ENCODE data around the gene UBE2G1.

The UBE2G1 gene

DNA sequence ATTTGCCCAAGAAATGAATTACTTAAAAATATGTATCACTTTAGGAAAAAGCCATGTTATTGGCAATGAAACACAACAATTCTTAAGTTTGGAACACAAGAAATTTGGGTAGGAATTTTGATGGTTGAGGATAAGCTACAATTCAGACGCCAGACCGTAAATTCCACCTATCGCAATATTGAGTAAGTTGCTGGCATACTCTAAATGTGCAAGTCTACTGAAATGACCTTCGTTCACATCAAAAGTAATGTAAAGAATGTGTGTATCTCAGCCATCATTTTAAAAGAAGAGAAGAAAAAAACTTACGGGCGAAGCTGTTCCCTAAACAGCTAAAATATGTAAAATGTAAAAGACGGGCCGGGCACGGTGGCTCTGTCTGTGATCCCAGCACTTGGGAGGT, 33.4 kb downstream of the UBE2G1 start:
- FAIRE-seq = no peak

DNA sequence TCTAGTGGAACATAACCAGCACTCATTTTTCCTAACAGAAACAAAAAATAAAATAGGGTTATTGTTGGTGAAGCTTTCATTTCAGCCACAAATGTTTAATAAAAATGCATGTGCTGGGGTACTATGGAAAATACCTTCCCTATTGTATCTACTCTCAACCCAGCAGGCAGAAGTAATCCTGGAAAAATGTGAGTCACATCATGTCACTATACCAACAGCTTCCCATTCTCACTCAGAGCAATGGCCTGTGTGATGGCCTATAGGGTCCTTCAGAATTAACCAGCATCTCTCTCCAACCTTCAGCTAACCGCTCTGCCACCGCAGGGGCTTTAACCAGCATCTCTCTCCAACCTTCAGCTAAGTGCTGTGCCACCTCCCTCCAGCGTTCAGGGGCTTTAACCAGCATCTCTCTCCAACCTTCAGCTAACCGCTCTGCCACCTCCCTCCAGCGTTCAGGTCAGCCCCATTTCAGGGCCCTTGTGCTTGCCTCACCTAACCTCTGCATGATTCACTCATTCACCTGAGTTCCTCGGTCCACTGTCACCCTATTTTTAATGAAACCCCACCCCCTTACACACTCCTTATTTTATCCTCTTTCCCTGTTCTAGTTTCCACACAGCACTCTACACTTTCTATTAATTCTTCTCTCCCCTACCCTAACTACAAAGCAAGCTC, 34.0 kb downstream of the UBE2G1 start:
- no peak for FAIRE-seq

DNA sequence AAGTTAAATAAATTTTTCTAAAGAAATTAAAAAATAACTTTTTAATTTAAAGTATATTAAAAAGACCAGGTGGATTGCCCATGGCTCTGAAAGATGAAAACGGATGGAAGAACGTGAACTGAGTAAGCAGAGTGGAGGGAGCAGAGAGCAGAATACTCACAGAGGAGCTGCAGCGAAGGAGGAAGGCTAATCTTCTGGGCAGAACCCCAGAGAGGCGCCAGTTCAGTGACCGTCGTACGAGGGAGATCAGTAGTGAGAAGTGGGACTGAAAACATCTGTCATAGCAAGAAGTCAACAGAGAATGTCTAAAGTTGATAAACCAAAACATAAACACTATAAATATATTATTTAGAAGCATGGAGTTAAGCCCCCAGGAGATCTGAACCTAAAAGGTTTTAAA, 34.9 kb downstream of the UBE2G1 start:
- no peak for FAIRE-seq

DNA sequence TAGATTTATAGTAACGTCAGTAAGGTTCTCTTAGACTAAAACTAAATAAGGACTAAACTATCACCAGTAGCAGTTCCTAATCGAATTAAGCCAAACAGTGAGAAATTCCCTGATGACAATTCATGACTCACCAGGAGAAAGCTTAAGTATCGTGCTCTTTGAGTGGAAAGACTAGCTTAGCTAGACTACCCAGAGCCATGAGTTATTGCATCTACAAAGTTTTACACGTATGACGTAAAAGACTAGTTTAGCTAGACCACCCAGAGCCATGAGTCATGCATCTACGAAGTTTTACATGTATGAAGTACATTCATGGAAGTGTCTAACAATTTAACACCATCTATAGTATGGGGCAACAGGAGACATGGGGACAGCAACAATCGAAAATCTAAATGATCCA, 36.6 kb downstream of the UBE2G1 start:
- FAIRE-seq = no peak

DNA sequence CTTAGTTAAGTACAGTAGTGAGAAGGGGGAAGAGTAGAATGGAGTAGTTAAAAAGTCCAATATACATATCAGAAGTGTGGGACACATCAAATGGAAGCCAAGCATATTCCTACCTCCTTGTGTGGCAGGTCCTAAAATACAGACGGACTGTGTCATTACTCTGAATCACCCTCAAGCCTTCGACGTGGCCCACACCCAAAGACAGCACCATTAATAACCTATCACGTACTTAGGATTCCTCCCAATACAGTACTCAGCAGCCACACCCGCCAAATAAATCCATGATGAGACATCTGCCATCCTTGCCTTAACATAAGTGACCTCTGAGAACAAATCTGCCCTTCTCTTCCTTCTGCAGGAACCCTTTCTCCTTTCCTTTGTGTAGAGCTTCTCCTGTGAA, 38.9 kb downstream of the UBE2G1 start:
- FAIRE-seq = no peak

DNA sequence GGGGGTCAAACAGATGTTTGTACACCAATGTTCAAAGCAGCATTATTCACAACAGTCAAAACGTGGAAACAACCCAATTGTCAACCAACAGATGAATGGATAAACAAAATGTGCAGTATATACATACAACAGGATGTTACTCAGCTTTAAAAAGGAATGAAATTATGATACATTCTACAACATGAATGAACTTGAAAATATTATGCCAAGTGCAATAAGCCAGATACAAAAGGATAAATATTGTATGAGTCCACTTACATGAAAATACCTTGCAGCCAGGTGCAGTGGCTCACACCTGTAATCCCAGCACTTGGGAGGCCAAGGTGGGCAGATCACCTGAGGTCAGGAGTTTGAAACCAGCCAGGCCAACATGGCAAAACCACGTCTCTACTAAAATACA, 39.9 kb downstream of the UBE2G1 start:
- no peak for FAIRE-seq

DNA sequence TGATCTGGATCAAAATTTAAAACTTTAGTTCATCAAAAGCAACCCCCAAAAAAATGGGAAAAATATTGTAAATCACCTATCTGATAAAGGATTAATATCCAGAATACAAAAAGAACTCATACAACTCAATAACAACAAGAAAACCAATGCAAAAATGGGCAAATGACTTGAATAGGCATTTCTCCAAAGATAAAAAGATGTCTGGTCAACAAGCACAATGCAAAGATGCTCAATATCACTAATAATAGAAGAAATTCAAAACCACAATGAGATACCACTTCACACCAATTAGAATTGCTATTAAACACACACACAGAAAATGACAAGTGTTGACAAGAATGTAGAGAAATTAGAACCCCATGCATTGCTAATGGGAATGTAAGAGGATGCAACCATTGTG, 40.4 kb downstream of the UBE2G1 start:
- FAIRE-seq = no peak

DNA sequence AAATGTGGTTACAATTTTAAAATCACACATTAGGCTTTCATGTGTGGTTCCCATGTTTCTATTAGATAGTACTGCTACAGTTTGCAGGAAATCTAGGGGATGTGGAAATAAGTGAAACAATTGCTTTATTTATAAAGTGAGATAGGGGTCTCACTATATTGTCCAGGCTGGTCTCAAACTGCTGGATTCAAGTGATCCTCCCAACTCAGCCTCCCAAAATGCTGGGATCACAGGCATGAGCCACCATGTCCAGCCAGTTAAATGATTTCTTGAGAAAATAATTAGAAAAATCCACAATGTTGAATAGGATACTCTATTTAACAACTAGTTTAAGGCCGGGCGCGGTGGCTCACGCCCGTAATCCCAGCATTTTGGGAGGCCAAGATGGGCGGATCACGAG, 42.0 kb downstream of the UBE2G1 start:
- FAIRE-seq = no peak

DNA sequence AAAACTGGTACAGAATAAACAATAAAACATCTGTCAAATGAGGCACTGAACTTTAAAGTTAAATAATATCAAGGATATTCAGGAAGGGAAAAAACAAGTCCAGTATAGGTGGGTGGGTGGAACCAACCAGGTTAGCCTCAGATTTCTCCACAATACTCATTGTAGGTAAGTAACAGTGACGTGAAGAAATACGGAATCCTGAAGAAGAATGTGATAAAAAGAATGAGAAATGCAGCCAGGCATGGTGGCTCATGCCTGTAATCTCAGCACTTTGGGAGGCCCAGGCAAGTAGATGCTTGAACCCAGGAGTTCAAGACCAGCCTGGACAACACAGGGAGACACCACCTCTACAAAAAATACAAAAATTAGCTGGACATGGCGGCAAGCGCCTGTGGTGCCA, 47.3 kb downstream of the UBE2G1 start:
- no peak for FAIRE-seq

DNA sequence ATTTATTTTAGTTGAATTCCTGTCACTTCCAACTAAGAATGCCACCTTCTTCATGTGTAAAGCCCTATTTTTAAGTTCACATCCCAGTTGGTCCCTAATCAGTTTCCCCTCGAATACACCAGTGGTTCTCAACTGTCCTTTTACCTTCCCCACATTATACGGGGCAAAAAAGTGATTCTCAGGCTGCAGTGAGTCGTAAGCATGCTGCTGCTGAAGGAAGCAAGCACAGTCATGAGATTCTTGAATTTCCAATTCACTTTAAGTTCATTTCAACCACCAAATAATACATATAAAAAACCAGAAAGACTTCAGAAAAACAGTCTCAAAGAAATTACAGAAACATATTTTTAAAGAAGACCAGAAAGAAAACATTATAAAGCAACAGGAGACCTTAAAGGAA, 47.9 kb downstream of the UBE2G1 start:
- no peak for FAIRE-seq

DNA sequence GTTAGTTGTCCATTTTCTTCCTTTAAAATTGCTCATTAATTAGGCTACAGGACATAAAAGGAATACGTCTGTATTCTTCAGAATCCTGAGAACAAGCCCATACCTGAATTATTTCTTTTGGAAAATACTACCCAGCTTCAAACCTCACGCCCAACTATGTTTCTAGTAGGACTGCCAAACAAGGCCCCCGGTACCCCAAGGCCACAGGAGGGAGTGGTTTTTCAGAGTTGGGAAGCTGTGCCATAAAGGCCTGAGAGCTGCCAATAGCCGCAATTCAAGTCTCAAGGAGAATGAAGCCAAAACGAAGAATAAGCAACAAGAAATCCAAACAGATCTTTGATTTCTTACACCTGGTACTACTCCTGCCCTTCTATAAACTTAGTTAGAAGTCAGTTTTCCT, 48.3 kb downstream of the UBE2G1 start:
- FAIRE-seq = no peak

DNA sequence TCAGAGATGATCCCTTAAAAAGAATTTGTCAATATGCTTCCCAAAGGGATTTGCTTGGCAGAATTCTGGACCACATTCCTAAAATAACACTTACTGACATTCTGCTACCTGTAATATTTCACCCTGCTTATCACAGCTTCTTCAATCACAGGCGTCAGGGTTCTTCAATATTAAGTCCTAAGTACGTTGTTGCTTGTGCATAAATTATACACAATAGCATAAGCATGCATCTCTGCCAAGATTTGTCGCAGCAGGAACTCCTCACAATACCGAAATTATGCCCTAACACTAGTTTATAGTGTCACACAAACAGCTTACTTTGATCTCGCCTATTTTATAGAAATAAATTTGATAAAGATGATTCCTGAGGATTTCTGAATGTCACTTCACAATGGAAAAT, 48.9 kb downstream of the UBE2G1 start:
- FAIRE-seq = no peak

DNA sequence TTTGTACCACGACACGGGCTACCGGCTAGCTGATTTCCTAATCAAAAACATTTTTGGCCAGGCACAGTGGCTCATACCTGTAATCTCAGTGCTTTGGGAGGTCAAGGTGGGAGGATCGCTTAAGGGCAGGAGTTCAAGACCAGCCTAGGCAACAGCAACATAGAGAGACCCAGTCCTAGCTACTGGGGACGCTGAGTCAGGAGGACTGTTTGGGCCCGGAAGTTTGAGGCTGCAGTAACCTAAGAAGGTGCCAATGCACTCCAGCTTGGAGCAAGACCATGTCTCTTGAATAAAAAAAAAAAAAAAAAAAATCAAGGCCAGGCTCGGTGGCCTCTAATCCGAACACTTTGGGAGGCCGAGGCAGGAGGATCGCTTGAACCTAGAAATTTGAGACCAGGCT, 49.8 kb downstream of the UBE2G1 start:
- FAIRE-seq = no peak

DNA sequence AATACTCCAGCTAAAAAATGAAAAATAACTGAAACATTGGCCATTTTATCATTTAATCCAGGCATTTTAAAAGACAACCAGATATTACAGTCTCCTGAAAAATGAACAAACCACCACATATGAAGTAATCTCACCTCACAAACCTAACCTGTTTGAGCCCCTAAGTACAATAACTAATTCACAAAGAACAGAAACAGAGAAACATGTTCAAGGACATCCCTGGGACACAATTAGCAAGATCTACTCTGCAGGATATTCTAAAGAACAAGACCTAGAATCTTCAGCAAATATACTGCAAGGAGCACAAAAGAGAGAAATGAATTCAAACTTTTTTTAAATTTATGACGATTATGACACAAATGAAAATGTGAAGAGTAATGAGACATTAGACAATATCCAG, 51.9 kb downstream of the UBE2G1 start:
- no peak for FAIRE-seq

DNA sequence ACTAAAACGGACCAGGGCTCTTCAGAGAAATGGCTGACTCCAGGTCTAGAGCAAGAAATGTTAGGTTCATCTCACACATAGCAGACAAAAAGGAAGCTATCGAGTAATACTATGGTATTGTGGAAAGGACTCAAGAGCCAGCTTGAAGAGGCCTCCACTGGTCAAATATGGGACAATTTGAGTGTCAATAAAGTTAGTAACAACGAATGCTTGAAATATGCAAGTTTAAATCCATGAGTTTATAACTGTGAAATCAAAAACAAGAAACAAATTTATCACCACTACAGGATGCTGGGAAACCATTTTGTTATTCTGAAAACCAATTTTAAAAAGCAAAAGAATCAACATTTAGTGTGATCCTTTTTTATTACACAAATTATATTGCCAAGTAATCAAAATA, 52.3 kb downstream of the UBE2G1 start:
- FAIRE-seq = peak; percentile 37

DNA sequence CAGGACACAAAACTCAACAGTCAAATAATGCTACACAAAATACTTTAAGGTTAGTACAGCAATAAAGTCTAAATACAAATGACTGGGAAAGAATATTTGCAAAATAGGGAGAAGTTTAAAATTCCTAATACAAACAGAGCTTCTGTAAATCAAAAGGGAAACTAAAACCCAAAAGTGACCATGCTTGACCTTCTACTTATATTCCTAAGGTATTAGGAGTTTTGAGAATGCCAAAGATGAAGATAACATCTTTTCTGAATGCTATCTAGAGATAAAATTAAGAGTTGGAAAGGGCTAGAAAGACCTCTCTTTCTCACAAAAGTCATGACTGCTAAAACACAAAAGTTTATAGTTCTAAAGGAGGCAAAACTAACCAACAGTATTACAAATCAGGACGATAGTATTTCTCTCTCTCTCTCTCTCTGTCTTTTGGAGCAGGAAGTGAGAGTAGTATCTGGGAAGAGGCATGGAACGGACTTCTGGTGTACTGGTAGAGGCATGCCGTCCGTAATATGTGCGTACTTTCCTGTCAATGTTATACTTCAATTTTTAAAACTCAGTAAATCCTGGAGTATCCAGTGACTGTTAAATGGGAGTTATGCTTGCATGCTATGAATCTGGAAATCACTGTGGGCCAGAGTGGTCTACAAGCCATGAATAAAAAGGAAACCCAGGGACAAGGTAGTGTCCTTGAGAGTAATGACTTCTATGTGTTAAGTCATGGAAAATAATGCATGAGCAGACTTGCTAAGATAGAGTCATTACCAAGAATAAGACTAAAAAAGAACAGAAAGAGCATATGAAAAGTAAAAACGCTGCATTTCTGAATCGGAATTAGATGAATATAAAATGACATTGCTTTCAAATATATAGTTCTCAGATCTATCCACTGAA, 53.0 kb downstream of the UBE2G1 start:
- FAIRE-seq = peak; percentile 63

DNA sequence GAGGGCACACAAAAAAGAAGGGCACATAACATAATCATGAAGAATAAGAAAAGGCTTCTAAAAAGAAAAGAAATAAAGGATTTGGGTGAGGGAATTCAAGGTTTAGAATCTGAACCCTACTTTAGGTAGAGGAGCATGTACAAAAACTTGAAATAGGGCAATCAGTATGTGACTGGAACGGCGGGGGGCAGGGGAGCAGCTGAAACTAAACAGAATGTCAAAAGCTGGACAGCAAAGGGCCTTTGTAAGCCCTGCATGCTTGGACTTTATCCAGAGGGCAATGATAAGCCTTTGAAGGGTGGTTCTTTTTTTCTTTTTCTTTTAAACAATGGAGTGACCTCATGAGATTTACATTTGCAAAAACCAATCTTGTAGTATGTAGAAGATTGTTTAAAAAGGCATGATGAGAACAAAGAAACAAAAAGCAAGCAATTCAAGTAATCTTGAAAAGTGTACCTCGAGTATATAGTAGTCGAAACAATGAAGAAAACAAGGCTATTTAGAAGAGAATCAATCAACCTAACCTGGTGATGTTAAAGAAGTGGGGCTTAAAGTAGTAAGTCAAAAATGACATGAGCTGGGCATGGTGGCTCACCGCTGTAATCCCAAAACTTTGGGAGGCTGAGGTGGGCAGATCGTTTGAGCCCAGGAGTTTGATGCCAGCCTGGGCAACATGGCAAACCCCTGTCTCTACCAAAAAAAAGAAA, 56.0 kb downstream of the UBE2G1 start:
- no peak for FAIRE-seq

DNA sequence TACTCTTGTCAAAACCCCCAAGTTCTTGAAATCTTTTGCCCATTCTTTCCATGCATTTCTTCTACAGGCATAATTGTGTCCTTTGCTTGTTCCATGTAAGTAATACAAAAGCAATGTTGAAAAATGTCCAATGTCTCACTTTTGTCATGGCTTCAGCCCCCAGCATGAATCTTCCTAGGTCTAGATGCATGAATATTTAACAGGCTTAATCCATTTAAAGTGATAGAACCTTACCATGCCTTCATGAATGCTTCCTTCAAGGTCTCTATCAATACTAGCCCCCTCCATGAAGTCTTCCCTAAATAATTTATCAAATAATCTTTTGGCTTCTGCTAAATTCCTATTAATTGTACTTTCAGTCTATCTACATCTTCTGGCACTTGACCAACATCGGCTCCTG, 56.6 kb downstream of the UBE2G1 start:
- no peak for FAIRE-seq

DNA sequence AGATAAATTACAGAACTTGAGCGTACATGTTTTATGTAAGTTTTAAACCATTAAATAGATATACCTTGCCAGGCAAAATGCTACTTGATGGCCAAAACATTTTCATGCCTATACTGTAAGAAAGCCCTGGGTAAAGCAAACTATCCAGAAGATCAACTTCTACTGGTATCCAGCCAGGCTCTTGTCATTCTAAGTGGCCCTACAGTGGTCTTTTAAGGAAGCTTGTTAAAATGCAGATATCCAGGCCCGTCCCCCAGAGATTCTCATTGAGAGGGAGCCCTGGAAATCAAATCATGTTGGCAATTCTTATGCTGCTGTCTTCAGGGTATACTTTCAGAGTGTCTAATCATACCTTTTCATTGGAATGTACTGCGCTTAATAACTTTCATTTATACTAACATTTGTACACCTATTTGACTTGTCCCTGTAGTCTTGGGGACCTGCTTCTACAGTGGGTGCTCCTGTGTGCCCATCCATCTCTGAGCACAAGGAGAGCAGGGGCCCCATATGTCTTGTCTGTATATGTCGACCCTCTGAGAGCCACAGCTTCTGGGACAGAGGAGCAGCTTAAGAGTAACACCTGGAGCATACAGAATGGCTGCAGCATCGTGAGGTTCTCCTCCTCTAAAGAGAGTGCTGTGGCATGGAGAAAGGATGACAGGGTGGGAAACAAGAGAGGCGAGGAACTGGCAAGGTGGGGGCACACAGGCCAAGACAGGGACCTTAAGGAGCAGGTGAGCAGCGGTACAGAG, 59.1 kb downstream of the UBE2G1 start:
- FAIRE-seq = no peak

DNA sequence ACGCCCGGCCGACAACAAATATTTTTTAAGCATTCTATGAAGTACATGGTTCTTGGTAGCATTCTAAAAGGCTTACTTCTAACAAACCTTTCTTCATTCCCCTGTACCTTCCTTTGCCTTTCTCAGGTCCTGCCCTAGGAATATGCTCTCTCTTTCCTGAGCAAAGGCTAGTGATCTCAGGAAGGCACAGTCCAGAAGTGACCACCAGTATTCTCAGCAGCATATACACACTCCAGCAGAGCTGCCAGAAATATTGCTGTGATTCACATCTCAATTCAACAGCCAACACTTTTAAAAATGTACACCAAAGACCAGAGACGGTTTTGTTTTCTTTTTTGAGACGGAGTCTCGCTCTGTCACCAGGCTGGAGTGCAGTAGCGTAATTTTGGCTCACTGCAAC, 61.3 kb downstream of the UBE2G1 start:
- FAIRE-seq = no peak

DNA sequence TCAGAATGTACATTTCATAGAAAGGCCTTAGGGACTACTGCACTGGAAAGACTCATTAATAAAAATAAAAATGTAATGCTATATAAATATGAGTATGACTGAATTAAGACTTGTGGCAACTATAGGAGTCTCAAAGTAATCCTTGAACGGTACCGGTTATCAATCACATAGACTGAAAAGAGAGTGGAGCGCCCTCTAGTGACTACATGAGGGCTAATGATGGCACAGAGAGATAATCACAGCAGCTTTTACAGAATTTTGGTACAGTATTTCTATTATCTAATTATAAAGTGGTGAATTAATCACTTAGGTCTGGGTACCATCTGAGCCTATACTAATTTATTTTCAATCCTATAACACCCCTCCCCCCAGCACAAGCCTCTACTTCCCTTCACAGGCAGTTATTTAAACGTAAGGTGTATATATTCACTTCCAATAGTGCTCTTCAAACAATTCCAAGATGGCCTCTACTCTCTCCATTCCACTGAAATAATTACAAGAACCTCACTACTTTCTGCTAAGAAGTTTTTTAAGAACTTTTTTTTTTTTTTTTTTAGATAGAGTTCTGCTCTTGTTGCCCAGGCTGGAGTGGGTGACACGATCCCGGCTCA, 62.0 kb downstream of the UBE2G1 start:
- peak; percentile 84 for FAIRE-seq

DNA sequence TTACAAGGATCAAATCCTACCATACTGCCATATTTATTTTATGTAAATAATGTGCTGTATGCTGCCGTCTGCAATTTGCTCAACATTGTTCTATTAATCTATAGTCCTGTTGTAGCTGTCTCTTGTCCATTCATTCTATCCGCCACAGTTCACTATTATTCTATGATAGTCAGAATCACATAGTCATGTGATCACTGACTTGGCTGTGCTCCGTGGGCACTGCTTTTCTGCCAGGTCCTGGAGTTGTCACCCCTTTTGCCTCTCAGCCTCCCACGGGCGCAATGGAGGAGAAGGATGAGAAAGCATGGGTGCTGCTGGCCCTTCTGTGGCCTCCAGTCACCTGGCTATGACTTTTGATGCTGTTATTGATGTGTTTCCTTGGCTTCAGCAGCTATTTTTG, 65.4 kb downstream of the UBE2G1 start:
- FAIRE-seq = no peak

DNA sequence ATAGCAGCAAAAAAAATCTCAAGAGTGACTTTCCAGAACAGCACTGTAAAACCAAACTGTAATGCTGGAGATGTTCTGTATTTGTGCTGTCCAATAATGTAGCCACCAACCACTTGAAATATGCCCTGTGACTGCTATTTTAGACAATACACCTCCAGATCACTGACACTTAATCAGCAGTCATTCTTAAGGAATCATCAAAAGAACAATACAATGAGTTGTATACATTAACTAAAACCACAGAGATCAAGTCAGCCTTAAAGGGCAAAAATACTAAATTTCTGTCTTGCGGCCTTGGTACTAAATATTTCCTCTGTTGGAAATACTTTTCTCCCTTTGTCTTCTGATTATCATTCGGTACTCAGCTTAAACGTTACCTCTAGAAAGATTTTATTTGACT, 69.1 kb downstream of the UBE2G1 start:
- FAIRE-seq = no peak
